Activated naive CD4-positive, alpha-beta T cell (primary cell): ENCODE results near the gene SEPTIN1.
"Not testable (repeated sequence)": the region's sequence is repeated elsewhere in the genome, so short reads cannot be mapped to it uniquely, and the experiment has no call there.

ENCODE experiments used
- DNase-seq, 4 experiments: peaks; one replicate each; lab custom pipeline; 2025; lab: John Stamatoyannopoulos, UW

The SEPTIN1 gene

GRCh38 chr16:30357715-30358576, 24.4 kb downstream of the SEPTIN1 start:
- DNase-seq, result no peak

DNA sequence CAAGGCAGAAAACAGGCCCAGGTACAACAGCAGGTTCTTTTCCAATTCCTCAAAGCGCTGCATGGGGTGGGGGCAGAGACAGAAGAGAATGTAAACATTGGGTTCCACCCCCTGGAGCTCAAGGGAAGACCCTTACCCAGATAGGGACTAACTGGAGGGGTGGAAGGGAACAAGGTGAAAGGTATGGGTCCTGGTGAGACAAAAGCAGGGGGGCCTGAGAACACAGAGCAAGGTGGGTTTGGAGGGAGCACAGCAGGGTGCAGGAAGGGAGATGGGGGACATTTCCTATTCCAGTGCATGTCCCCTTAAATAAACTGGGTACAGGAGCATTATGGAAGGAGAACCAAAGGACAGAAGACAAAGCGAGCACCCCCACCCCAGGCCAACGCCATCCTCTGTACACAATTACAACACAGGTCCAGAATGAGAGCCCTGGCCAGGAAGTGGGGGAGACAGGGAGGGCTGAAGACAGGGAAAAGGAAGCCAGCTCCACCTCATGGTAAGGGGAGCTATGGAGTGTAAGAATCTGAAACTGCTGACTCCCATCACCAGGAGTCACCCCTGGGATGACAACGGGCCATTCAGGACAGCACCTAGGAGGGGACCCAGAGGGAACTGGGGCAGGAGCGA, 25.2 kb downstream of the SEPTIN1 start:
- no peak for DNase-seq

GRCh38 chr16:30356401-30357084, 25.8 kb downstream of the SEPTIN1 start:
- peak in 1 of 4 experiments; percentile 12 for DNase-seq

DNA sequence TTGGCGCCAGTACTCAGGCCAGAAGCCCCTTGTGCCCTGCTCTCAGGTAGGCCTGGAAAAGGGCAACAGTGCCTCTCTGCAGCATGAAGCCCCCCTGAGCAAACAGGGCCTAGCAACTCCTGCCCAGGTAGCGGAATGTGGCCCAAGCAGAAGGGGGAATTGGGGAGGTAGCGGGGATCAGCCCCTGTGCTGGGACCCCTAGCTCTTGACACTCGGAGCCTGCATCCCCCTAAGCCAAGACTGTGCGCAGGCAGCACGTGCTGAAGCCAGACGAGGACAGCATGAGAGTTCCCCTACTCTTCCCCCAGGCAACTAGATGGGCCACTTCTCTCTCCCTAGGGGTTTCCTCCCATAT, 26.4 kb downstream of the SEPTIN1 start:
- DNase-seq, result no peak

DNA sequence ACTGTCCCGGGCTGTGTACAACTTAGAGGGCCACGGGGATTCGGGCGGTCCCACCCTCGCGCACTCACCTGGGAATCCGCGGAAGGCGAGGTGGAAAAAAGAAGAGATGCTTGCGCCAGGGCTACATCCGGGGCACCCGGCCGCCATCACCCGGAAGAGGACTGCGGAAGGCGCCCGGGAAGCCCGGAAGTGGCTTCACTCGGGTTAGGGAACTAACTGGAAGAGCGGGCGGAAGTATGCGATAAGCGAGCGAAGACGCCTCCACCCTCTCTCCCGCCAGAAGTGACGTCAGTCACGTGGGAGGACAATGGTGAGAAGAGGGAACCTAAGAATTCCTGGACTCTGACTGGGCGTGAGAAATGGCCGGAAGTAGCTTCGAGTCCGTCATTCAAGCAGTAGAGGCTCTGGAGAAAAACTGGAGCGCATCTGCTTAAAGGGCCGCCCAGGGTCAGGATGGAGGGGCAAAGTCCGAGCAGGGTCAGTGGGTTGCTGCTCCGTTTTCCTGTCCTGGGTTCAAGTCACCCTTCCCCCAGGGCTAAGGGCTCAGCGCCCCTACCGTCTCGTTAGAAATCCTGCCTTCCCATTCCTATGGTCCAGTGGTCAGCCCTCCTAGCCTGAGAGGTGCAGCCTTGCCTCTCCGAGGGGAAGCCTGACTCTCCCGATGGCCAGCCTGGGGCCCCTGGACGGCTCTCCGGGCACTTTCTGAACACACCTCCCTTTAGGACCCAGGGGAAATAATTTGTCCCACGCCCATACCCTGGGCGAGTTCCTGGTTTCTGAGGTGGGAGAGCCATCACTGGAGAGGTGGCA, 27.0 kb downstream of the SEPTIN1 start, which contains the start of gene CD2BP2:
CD2BP2 (minus strand) TSS at position 165 of the 810 bp plus-strand sequence. CDS start 627 bp downstream, outside the sequence.
- DNase-seq, result peak; percentile 61 to 79 (median 72)

DNA sequence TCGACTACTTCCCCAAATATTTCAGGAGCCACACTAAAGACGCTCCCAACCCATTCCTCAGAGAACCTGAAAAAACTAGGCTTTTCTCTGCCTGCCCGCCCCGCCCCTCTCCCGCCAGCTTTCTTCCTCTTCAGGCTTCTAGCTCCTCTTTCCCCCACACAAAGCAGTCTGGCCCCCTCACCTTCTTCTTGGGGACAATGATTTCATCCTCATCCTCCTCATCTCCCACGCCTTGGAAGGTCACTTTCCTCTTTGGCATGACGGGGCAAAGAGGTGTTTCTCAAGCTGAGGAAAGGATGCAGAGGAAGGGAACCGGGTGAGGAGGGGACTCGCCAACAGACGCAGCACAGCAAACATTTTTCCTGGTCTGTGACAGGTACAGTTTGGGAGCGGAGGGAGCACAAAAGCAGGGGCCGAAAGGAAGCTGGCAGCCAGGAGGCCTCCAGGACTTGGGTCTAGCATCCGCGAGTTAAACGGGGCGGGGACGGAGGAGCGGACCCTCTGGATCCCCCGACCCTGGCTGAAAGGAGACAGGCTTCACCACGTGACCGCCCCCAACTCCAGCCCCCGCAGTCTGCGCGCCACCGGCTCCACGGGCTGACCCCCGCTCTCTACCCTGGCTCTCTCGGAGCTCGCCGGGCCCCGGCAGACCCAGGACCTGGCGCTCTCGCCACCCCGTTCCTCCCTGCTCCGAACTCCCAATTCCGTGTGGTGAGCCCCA, 27.8 kb downstream of the SEPTIN1 start:
- no peak for DNase-seq

DNA sequence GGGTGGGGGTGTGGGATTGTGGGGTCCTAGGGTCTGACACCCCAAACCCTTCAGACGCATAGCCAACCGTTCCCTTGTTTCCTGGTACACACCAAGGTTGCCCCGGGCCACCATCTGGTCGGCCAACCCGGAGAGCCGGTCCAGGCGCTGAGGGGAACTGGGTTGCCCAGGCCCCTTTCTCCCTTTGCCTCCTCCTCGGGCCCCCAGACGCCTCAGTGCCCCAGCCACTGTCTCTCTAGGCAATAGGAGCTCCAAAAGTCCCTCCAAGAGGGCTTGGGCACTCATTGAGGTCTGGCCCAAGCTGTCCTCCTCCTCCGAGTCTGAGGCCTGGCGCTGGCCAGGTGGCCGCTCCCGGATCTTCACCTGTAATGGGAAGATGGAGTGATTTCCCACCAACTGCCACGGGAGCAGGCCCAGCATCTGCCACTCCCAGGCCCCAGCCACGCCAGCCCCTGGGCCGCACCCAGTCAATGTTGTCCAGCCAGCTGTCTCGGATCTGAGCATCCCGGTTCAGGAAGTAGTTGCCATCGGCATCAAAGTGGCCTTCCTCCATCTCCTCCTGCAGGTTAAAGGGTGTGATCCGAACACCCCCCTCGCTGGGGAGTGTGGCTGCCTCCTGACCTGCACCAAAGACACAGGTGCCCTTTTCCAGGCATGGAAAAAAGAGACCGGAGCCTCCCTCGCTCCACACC, 28.8 kb downstream of the SEPTIN1 start:
- no peak for DNase-seq

- no peak for DNase-seq
These were observed 29.6 kb downstream of the SEPTIN1 start for GRCh38 chr16:30352488-30353401.

DNA sequence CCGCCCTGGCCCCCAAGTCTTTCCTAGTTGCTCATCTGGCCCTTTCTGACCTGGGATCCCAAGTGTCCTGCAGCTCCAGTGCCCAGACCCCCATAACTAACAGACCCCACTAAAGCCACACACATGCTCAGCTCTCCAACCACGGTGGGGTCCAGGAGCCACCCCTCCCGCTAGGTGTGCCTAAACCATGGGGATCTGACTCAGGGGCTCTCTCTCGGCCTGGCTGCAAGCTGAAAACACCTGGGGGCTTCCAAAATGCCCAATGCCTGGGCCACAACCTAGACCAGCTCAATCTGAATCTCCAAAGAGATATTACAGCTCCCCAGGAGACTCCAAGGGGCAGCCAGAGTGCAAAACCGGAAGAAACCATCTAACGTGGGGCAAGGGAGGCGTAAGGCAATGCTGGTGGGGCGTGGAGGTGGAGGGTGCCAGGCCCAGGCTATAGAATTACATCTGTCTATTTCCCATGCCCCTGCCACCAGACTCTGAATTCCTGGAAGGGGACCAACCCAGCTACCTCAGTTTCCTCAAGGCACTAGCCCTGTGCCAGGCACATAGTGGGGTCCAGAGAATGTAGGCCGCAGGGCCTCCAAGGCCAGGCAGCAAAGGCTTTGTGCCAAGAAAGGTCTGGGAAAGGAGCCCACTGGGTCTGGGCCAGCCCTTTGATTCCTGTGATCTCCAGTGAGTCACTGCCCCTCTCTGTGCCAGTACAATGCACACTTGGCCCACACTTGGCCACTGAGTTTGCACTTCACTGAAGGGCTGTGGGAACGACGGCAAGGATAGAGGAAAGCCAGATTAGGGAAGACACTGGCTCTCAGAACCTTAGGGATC, 30.6 kb downstream of the SEPTIN1 start:
- no peak for DNase-seq

- no peak for DNase-seq
These were observed 31.3 kb downstream of the SEPTIN1 start for GRCh38 chr16:30351001-30351441.

DNA sequence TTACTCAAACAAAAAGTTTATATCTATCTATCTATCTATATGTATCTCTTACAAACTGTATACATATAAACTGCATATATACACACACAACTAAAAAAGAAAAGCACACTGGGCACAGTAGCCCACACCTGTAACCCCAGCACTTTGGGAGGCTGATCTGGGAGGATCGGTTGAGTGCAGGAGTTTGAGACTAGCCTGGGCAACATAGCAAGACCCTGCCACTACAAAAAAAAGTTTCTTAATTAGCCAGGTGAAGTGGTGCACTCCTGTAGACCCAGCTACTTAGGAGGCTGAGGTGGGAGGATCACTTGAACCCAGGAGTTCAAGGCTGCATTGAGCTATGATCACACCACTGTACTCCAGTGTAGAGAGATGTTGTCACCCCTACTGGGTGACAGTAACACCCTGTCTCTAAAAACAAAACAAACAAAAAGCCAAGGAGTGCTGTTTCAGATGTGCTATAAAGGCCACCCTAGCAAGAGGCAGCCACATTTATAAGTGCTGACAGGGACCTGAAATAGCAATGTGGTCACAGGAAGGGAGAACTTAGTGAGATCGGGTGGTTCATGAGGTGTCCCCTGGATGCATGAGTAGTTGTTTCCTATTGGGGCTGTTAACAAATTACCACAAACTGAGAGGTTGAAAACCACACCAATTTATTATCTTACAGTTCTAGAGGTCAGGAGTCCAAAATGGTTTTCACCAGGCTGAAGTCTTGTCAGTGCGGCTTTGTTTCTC, 32.1 kb downstream of the SEPTIN1 start:
- DNase-seq, result no peak

- DNase-seq, result no peak
These were observed 32.7 kb downstream of the SEPTIN1 start for GRCh38 chr16:30349675-30350074.

GRCh38 chr16:30348929-30349328, 33.4 kb downstream of the SEPTIN1 start:
- DNase-seq, result no peak

DNA sequence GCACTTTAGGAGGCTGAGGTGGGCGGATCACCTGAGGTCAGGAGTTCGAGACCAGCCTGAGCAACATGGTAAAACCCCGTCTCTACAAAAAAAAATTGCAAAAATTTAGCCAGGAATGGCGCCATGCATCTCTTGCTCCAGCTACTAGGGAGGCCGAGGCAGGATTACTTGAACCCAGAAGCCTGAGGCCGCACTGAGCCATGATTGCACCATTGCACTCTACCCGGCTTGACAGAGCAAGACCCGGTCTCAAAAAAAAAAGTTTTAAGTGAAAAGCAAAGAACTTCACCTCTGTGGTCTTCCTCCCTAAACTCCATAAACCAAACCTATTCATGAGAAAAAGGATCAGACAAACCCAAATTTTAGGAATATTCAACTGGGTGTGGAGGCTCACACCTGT, 34.2 kb downstream of the SEPTIN1 start:
- DNase-seq, result no peak

DNA sequence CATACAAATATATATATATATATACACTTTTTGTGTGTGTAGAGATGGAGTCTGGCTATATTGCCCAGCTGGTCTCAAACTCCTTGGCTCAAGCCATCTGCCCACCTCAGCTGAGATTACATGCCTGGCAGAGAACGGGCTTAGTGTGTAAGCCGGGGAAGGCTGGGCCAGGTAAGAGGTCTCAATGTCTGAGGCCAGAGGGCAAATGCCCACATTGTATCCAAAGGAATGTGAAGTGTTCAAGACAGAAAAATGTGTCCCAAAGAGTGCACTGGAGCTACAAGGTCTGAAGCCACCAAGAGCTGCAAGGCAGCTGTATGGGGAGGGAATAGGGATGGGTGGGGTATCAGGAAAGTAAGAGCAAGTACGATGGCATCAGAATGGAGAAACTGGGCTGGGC, 36.1 kb downstream of the SEPTIN1 start:
- DNase-seq, result no peak

GRCh38 chr16:30343491-30343820, 38.9 kb downstream of the SEPTIN1 start:
- DNase-seq, result not testable (repeated sequence)

DNA sequence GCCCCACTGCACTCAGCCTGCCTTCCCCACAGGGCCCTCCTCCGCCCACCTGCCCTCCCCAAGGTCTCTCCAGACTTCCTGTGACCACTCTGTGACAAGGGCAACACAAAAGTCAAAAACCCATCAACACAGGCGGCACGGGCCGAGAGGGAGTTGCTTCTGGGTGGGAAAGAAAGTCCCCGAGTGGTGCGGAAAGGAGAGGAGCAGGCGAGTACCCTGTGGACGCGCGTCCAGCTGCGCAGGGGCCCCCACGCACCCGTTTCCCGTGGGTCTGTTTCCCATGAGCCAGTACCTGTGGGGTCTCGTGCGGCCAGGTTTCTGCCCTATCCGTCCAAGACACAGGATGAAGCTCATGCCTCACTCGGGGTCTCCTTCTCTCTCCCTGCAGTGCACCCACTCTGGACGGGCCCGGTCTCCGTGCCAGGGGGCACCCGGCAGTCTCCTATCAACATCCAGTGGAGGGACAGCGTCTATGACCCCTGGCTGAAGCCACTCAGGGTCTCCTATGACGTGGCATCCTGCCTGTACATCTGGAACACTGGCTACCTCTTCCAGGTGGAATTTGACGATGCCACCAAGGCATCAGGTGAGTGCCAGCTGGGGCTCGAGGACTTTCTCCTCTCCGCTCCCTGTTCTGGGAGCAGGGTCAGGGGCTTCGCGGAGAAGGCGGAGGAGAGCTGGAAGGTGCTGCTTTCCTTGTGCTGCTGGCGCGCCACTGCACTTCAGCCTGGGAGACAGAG, 39.4 kb downstream of the SEPTIN1 start:
- no peak for DNase-seq
